Activated naive CD4-positive, alpha-beta T cell treated with anti-CD3 and anti-CD28 coated beads for 36 hours (primary cell): Measurements from ENCODE around the gene NBEA. TPM values are rescaled to one million over a fixed set of nuclear protein-coding genes. Genes with fewer than 3 reads are reported as not detected.
"Not testable (repeated sequence)": the region's sequence is repeated elsewhere in the genome, so short reads cannot be mapped to it uniquely, and the experiment has no call there.

Experiments
- CTCF ChIA-PET: fragments of 350-600 bp; sonication (Branson Sonifier 250); formaldehyde crosslinking; loops from one replicate; lab custom pipeline; 2021; ENCODE audit warnings: antibody characterized with exemption; lab: Charles Lee
- DNase-seq: peaks from one replicate; pipeline ENCODE4 v3.0.0-alpha.2; 2020
- H3K27ac Mint-ChIP-seq: one replicate; pipeline ENCODE4 v1.8.0; 2021; ENCODE audit warnings: mild to moderate bottlenecking, mixed read lengths
- H3K27me3 Mint-ChIP-seq: one replicate; pipeline ENCODE4 v1.8.0; 2021; ENCODE audit warnings: low read depth, mixed read lengths
- H3K36me3 Mint-ChIP-seq: one replicate; pipeline ENCODE4 v1.8.0; 2021; ENCODE audit warnings: low read depth, mixed read lengths
- H3K4me1 Mint-ChIP-seq: one replicate; pipeline ENCODE4 v1.8.0; 2021; ENCODE audit warnings: low read depth, mixed read lengths
- H3K4me3 Mint-ChIP-seq: one replicate; pipeline ENCODE4 v1.8.0; 2021; ENCODE audit warnings: mild to moderate bottlenecking, moderate library complexity, mixed read lengths
- H3K9me3 Mint-ChIP-seq: one replicate; pipeline ENCODE4 v1.8.0; 2021; ENCODE audit warnings: mixed read lengths
- intact Hi-C: fragments of 100-400 bp; cut with micrococcal nuclease; formaldehyde crosslinking; loops from one replicate; pipeline ENCODE4 v1.15.1; 2023
- total RNA-seq, 2 experiments: library from RNA; stranded (reverse); gene quantifications; one replicate each; pipeline ENCODE4 v1.2.3, GENCODE V29; 2021

The NBEA gene
- total RNA-seq, 2 experiments from 2014 or later = 0.26 to 0.67 TPM

- CTCF ChIA-PET = no interaction called here
- H3K4me3 Mint-ChIP-seq = no peak overlapping the region
- H3K36me3 Mint-ChIP-seq = no peaks in the 10 kb centered on the region
- intact Hi-C loops = no loop called here
- no peaks in the 10 kb centered on the region for H3K9me3 Mint-ChIP-seq
- H3K4me1 Mint-ChIP-seq = no peaks in the 10 kb centered on the region
- no peak for DNase-seq
- H3K27ac Mint-ChIP-seq = no peak overlapping the region
- H3K27me3 Mint-ChIP-seq = no peaks in the 10 kb centered on the region
Observed at GRCh38 chr13:35659796-35660195, 717.7 kb downstream of the NBEA start.

GRCh38 chr13:35664747-35665146 lies 722.7 kb downstream of the NBEA start:
- H3K4me1 Mint-ChIP-seq = no peaks in the 10 kb centered on the region
- DNase-seq = no peak
- H3K27me3 Mint-ChIP-seq = no peaks in the 10 kb centered on the region
- H3K36me3 Mint-ChIP-seq = no peaks in the 10 kb centered on the region
- H3K27ac Mint-ChIP-seq = no peak overlapping the region
- CTCF ChIA-PET = interaction anchor here (1.0 kb wide), 1 partner anchor 12 kb away, joined by 3 read pairs; no protein-coding TSS in a partner anchor
- H3K4me3 Mint-ChIP-seq = no peak overlapping the region
- H3K9me3 Mint-ChIP-seq = no peaks in the 10 kb centered on the region
- intact Hi-C loops = no loop called here

- no peaks in the 10 kb centered on the region for H3K27me3 Mint-ChIP-seq
- intact Hi-C loops = no loop called here
- DNase-seq = no peak
- no peaks in the 10 kb centered on the region for H3K36me3 Mint-ChIP-seq
- H3K4me3 Mint-ChIP-seq = no peak overlapping the region
- CTCF ChIA-PET = no interaction called here
- H3K27ac Mint-ChIP-seq = no peak overlapping the region
- H3K4me1 Mint-ChIP-seq = no peaks in the 10 kb centered on the region
- H3K9me3 Mint-ChIP-seq = no peaks in the 10 kb centered on the region
Observed at GRCh38 chr13:35669321-35669720, 727.3 kb downstream of the NBEA start.

- Mint-ChIP-seq H3K27ac (no peak overlapping the region), H3K9me3 (peaks cover 4% of the 10 kb centered on the region), H3K36me3 (no peaks in the 10 kb centered on the region), H3K4me3 (no peak overlapping the region), H3K27me3 (no peaks in the 10 kb centered on the region), H3K4me1 (no peaks in the 10 kb centered on the region)
- CTCF ChIA-PET = no interaction called here
- no peak for DNase-seq
- intact Hi-C loops = no loop called here
Observed at GRCh38 chr13:35672611-35673010, 730.5 kb downstream of the NBEA start.

- Mint-ChIP-seq H3K9me3 (peaks cover 4% of the 10 kb centered on the region), H3K27ac (no peak overlapping the region), H3K4me1 (no peaks in the 10 kb centered on the region), H3K4me3 (no peak overlapping the region), H3K27me3 (no peaks in the 10 kb centered on the region), H3K36me3 (no peaks in the 10 kb centered on the region)
- CTCF ChIA-PET = no interaction called here
- no peak for DNase-seq
- intact Hi-C loops = no loop called here
Observed at GRCh38 chr13:35675651-35676050, 733.6 kb downstream of the NBEA start.

- intact Hi-C loops, H3K27me3 Mint-ChIP-seq, H3K4me3 Mint-ChIP-seq, H3K9me3 Mint-ChIP-seq, H3K36me3 Mint-ChIP-seq, H3K27ac Mint-ChIP-seq, H3K4me1 Mint-ChIP-seq, DNase-seq: not testable (repeated sequence)
- CTCF ChIA-PET = interaction anchor here (1.0 kb wide), 1 partner anchor 53 kb away, joined by 3 read pairs; no protein-coding TSS in a partner anchor
Observed at GRCh38 chr13:35677863-35678262, 735.8 kb downstream of the NBEA start.

- Mint-ChIP-seq H3K27me3 (peaks cover 2% of the 10 kb centered on the region), H3K36me3 (no peaks in the 10 kb centered on the region), H3K27ac (no peak overlapping the region), H3K9me3 (peaks cover 4% of the 10 kb centered on the region), H3K4me1 (no peaks in the 10 kb centered on the region), H3K4me3 (no peak overlapping the region)
- DNase-seq = no peak
- intact Hi-C loops = no loop called here
- CTCF ChIA-PET = no interaction called here
Observed at GRCh38 chr13:35681685-35682084, 739.6 kb downstream of the NBEA start.

GRCh38 chr13:35684432-35684831 lies 742.4 kb downstream of the NBEA start:
- H3K36me3 Mint-ChIP-seq = no peaks in the 10 kb centered on the region
- DNase-seq = no peak
- intact Hi-C loops = no loop called here
- no peak overlapping the region for H3K4me3 Mint-ChIP-seq
- no peaks in the 10 kb centered on the region for H3K9me3 Mint-ChIP-seq
- no peaks in the 10 kb centered on the region for H3K4me1 Mint-ChIP-seq
- peaks cover 4% of the 10 kb centered on the region for H3K27me3 Mint-ChIP-seq
- CTCF ChIA-PET = no interaction called here
- no peak overlapping the region for H3K27ac Mint-ChIP-seq

GRCh38 chr13:35687336-35687735 lies 745.3 kb downstream of the NBEA start:
- Mint-ChIP-seq H3K27ac (no peak overlapping the region), H3K4me3 (no peak overlapping the region), H3K4me1 (no peaks in the 10 kb centered on the region), H3K36me3 (no peaks in the 10 kb centered on the region), H3K27me3 (peaks cover 4% of the 10 kb centered on the region), H3K9me3 (no peaks in the 10 kb centered on the region)
- CTCF ChIA-PET = no interaction called here
- intact Hi-C loops = no loop called here
- no peak for DNase-seq

GRCh38 chr13:35690581-35691207 lies 748.6 kb downstream of the NBEA start:
- Mint-ChIP-seq H3K4me1 (no peaks in the 10 kb centered on the region), H3K27me3 (peaks cover 2% of the 10 kb centered on the region), H3K9me3 (no peaks in the 10 kb centered on the region), H3K27ac (no peak overlapping the region), H3K36me3 (no peaks in the 10 kb centered on the region), H3K4me3 (no peak overlapping the region)
- CTCF ChIA-PET = no interaction called here
- no peak for DNase-seq
- intact Hi-C loops = no loop called here

GRCh38 chr13:35693134-35693784 lies 751.2 kb downstream of the NBEA start:
- H3K4me1 Mint-ChIP-seq = no peaks in the 10 kb centered on the region
- no peak overlapping the region for H3K27ac Mint-ChIP-seq
- intact Hi-C loops = no loop called here
- H3K36me3 Mint-ChIP-seq = no peaks in the 10 kb centered on the region
- no peaks in the 10 kb centered on the region for H3K27me3 Mint-ChIP-seq
- CTCF ChIA-PET = no interaction called here
- H3K4me3 Mint-ChIP-seq = no peak overlapping the region
- no peaks in the 10 kb centered on the region for H3K9me3 Mint-ChIP-seq
- no peak for DNase-seq

GRCh38 chr13:35694031-35694430 lies 752.0 kb downstream of the NBEA start:
- no peaks in the 10 kb centered on the region for H3K36me3 Mint-ChIP-seq
- intact Hi-C loops = no loop called here
- H3K4me3 Mint-ChIP-seq = no peak overlapping the region
- no peak for DNase-seq
- H3K27me3 Mint-ChIP-seq = no peaks in the 10 kb centered on the region
- no peaks in the 10 kb centered on the region for H3K9me3 Mint-ChIP-seq
- CTCF ChIA-PET = no interaction called here
- no peaks in the 10 kb centered on the region for H3K4me1 Mint-ChIP-seq
- no peak overlapping the region for H3K27ac Mint-ChIP-seq
